NB4 (cell line): ENCODE results near the gene XKR7.
A peak's percentile ranks its signal among the peaks of the same experiment; 100 is the strongest.

ENCODE experiments used
- DNase-seq: peaks from one replicate; pipeline ENCODE4 v3.0.0; 2010; ENCODE audit warnings: low read depth
- H3K4me3 ChIP-seq: one replicate; pipeline ENCODE4 v1.5.1; 2011; ENCODE audit warnings: mild to moderate bottlenecking, low read depth, low read length, moderate library complexity
- MYC ChIP-seq: IDR thresholded peaks from 2 replicates; pipeline ENCODE4 v1.6.1; 2011; ENCODE audit warnings: low read depth, low read length
- POLR2A ChIP-seq: IDR thresholded peaks from 2 replicates; pipeline ENCODE4 v1.6.1; 2011; ENCODE audit warnings: mild to moderate bottlenecking; ENCODE audit not compliant: insufficient read length; ENCODE audit errors: extremely low read depth
- TF ChIP-seq, protein P1 (sequence below): IDR thresholded peaks from one replicate; pipeline ENCODE4 v1.5.1; 2012; ENCODE audit warnings: low read depth, low read length
- TF ChIP-seq, protein P2 (sequence below): IDR thresholded peaks from 2 replicates; pipeline ENCODE4 v1.6.1; 2011; ENCODE audit warnings: low read depth, low read length

The XKR7 gene

DNA sequence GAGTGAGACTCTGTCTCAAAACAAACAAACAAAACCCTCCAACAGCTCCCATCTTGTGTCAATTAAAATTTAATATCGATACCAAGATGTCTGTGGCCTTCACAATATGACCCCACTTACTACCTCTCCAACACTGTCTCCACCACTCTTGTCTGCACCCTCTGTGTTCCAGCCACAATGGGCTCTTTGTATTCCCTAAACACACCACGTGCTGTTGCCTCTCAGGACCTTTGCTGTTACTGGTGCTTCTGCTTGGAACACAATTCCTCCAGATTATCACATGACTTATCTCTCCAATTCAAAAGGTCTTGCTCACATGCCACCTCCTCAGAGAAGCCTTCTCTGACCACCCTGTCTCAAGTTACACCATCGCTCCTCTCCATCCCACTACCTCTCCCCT lies 78.0 kb downstream of the XKR7 start:
- no peak overlapping the region for H3K4me3 ChIP-seq
- DNase-seq: no peak
- TF ChIP-seq POLR2A (no peak), MYC (no peak)
- TF ChIP-seq, protein P1, sequence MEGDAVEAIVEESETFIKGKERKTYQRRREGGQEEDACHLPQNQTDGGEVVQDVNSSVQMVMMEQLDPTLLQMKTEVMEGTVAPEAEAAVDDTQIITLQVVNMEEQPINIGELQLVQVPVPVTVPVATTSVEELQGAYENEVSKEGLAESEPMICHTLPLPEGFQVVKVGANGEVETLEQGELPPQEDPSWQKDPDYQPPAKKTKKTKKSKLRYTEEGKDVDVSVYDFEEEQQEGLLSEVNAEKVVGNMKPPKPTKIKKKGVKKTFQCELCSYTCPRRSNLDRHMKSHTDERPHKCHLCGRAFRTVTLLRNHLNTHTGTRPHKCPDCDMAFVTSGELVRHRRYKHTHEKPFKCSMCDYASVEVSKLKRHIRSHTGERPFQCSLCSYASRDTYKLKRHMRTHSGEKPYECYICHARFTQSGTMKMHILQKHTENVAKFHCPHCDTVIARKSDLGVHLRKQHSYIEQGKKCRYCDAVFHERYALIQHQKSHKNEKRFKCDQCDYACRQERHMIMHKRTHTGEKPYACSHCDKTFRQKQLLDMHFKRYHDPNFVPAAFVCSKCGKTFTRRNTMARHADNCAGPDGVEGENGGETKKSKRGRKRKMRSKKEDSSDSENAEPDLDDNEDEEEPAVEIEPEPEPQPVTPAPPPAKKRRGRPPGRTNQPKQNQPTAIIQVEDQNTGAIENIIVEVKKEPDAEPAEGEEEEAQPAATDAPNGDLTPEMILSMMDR: no peak
- TF ChIP-seq, protein P2, sequence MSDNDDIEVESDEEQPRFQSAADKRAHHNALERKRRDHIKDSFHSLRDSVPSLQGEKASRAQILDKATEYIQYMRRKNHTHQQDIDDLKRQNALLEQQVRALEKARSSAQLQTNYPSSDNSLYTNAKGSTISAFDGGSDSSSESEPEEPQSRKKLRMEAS: no peak

DNA sequence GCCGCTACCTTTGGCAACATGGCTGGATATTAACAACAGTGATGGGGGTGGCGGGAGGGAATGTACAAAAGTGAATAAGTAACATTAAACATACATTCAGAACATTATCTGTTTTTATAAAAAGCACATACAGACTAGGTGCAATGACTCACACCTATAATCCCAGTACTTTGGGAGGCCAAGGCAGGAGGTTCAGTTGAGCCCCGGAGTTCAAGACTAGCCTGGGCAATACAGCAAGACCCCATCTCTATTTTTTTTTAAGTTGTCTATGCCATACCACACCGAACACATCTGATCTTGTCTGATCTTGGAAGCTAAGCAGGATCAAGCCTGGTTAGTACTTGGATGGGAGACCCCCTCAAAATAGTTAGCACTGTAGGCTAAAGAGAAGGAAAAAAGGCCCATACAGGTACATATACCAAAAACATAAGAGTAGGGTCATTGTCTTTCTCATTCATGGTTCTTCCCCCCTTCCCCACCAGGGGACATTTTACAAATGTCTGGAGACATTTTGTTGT lies 82.4 kb downstream of the XKR7 start:
- DNase-seq: no peak
- no peak overlapping the region for H3K4me3 ChIP-seq
- TF ChIP-seq, protein P2: no peak
- TF ChIP-seq MYC: no peak
- TF ChIP-seq, protein P1: no peak

DNA sequence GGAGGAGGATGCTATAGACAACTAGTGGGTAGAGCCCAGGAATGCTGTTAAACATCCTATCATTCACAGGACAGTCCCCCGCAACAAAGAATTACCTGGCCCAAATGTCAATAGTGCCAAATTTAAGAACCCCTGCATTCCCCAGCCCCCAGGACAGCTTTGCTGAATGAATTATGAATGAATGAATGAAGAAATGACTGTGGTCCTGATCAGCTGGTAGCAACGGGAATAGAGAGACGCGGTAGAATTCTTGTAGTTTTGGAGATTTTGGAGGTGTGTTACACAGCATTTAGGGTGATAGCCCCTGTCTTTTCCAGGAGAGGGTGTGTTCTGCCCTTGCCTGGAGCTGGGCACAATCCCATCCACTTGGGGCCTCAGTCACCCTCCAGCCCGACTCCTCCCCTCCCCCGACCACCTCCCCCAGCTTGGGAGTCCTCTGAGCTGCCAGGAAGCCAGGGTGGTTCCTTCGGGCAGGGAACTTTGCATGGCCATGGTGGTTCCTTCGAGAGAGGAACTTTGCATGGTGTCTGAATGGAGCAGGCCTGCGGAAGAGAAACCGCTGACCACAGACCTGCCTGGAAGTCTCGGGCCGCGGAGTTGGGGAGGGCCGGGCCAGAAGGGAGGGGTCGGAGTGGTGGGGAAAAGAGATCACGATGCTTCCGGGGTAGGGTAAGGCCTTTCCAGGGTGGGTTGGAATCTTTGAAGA lies 83.1 kb downstream of the XKR7 start:
- TF ChIP-seq MYC (no peak), POLR2A (no peak)
- TF ChIP-seq, protein P1: no peak
- H3K4me3 ChIP-seq: peak overlapping the region; percentile 14
- peak; percentile 88 for DNase-seq

DNA sequence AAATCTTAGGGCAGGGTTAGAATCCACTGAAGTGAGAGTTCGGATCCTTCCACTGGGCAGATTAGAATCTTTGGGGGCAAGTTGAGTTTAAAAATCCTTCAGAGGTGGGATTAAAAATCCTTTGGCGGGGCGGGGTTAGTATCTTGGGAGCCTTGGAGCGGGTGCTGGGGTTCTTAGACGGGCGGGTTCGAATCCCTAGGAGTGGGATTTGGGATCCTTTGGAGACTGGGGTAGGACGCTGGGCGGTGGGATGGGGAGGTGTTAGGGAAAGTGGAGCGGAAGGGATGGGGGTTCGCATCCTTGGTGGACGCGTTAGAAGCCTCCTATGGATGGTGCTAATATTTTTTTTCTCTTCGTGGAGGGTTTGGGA lies 83.8 kb downstream of the XKR7 start:
- DNase-seq: no peak
- peak overlapping the region; percentile 14 for H3K4me3 ChIP-seq
- no peak for TF ChIP-seq POLR2A
- TF ChIP-seq, protein P1: no peak
- TF ChIP-seq MYC: no peak
- TF ChIP-seq, protein P2: no peak

DNA sequence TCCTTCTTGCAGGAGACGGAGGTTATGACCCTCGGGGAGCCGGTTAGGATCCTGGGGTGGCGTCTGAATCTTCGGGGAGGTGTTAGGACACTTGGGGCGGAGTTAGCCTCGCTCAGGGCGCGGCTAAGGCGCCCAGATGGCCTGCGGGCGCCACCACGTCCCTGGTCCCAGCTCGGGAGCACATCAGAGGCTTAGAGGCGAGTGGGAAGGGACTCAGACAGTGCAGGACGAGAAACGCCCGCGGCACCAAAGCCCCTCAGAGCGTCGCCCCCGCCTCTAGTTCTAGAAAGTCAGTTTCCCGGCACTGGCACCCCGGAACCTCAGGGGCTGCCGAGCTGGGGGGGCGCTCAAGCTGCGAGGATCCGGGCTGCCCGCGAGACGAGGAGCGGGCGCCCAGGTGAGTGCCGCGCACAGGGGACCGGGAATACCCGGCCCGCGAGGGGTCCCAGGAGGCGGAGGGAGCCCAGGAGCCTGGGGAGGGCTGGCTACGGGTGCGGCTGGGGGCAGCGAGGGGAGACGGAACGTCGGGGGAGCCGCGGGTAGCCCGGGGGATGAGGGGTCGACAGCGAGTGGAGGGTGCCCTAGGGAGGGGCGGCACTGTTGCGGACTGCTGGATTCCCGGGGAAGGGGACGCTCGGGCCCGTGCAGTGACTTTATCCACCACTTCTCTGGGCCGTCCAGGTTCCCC lies 84.3 kb downstream of the XKR7 start, which contains the start of gene HCK:
Gene HCK, plus strand, starts transcription at position 153 of the 688 bp plus-strand sequence.
- H3K4me3 ChIP-seq: peak within 1 kb of the TSS; percentile 25
- TF ChIP-seq, protein P1: no peak
- TF ChIP-seq MYC: no peak
- TF ChIP-seq, protein P2: no peak
- no peak for TF ChIP-seq POLR2A
- DNase-seq: peak; percentile 64
